Hematopoietic multipotent progenitor cell (in vitro differentiated cells): ENCODE data around the gene MVB12B. TPM values are rescaled to one million over a fixed set of nuclear protein-coding genes. Genes with fewer than 3 reads are reported as not detected.
A peak's percentile ranks its signal among the peaks of the same experiment; 100 is the strongest.

Source experiments
- DNase-seq, 3 donors: peaks; one replicate each; pipeline ENCODE4 v3.0.0-alpha.2; 2011 to 2015; ENCODE audit warnings: low read depth in 2 of 3, low spot score in 2 of 3
- total RNA-seq: library from RNA; depleted of rRNA; stranded (reverse); fragments of >200 nt; gene quantifications from one replicate; pipeline ENCODE4 v1.2.3, GENCODE V29; 2012

The MVB12B gene
- total RNA-seq, 1 donor = 8.9 TPM

- no peak for DNase-seq
Measured at GRCh38 chr9:126329476-126330275, 3.0 kb downstream of the MVB12B start.

DNA sequence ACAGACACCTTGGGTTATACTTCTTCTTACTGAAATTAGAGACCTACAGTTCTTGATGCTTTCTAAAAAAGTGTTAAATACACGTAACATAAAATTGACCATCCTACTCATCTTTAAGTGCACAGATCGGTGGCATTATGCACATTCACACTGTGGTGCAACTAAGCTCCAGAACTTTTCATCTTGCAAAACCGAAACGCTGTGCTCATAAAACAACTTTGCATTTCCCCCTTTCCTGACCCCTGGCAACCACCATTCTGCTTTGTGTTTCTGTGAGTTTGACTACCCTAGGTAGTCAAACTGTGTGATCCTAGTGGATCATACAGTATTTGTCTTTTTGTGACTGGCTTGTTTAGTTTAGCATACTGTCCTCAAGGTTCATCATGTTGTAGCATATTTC lies 3.9 kb downstream of the MVB12B start:
- DNase-seq = no peak

DNA sequence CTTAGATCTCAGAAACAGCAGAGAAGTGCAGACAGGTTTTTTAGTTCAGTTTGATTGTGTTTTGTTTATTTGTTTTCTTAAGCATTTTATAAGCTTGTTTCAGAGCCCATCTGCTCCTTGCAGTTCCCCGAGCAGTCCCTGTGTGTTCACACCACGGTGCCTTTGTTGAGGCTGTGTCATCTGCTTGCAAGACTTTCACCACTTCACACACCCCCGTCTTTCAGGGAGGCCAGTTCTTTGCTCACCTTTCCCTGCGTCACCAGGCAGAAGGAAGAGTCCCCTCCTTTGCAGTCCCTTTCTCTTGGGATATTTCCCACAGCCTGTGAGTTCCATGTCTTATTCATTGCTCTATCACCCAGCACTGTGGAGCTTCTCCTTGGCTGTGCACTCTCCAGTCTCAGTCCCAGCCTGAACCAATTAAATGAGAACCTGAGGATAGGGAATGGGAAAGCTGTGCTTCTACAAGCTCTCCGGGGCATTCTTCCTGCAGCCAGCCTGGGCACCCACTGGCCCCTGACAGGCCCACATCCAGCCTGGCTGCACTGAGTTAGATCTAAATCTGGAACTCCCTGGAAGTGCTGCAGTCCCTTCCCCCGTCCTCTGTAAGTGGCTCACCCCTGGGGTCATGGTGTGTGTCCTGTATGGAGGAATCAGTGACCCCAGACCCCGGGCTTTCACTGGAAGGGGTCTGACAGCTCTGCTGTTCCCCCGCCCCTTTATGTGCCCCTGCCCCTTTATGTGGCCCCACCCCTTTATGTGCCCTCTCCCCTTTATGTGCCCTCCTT lies 5.5 kb downstream of the MVB12B start:
- no peak for DNase-seq

- no peak for DNase-seq
Measured at GRCh38 chr9:126334721-126335621, 8.3 kb downstream of the MVB12B start.

GRCh38 chr9:126335837-126336735 lies 9.5 kb downstream of the MVB12B start:
- DNase-seq = no peak

DNA sequence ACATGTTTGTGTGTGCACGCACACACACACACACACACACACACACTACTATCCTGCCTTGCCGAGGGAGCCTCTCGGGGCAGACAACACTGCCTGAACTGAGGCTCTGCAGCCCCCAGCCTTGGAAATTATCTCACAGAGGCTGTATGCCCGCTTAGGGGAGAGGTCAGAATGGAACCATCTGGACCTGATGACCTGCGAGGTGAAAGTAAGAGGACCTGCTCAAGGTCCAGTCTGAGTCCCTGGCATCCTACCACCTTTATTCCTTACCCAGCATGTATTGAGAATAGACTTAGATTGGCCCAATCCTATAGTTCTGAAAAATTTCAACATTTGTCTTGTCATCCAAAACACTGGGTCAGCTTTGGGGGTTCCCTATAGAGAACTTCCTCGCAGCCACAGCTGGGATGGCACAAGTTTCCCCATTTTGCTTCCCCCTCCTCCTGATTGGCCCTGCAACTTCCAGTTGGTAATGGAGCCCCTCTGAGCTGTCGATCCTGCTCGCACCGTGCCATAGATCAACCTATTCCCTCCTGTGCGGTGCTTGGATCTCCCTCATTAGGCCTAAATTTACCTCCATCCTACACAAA lies 10.2 kb downstream of the MVB12B start:
- DNase-seq = no peak

- DNase-seq = no peak
Measured at GRCh38 chr9:126337729-126338372, 11.2 kb downstream of the MVB12B start.

- DNase-seq = peak in 1 of 3 donors; percentile 49
Measured at GRCh38 chr9:126338945-126339344, 12.3 kb downstream of the MVB12B start.

- DNase-seq = no peak
Measured at GRCh38 chr9:126341426-126341825, 14.8 kb downstream of the MVB12B start.

DNA sequence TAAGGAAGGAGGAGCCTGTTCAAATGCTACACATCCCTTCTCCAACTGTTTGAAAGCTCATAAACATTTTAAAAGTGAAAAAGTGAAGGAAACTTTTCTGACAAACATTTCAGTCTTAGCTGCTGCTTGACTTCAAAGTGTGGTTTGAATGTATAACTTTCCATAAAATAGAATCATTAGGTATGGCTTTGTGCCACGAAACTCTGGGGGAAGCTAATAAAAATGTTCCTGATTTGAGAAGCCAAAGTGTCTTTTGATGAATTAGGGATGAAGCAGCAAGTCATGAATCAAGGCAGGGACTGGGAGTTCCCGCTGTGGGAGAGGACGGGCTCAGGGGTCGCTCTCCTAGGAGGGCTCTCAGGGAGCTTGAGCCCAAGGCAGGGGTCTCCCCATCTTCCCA lies 15.3 kb downstream of the MVB12B start:
- DNase-seq = no peak

GRCh38 chr9:126342621-126343031 lies 16.0 kb downstream of the MVB12B start:
- DNase-seq = no peak

DNA sequence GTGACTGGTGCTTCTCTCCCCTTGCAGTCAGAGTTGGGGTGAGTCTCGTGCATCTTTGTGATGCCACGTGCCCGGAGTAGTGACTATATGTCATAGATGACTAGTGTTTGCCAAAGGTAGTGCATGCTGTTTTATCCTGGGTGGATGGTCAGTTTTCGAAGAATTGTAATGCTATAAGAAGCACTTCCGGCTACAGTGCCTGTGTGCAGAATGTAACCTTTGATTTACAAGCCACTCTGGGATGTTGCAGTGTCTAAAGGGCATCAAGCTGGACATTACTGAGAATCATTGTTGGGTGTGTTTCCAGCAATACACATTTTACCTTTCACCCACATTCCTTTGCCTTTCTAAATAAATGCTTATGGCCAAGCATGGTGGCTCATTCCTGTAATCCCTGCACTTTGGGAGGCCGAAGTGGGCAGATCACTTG lies 16.7 kb downstream of the MVB12B start:
- DNase-seq = no peak

GRCh38 chr9:126346031-126346430 lies 19.4 kb downstream of the MVB12B start:
- DNase-seq = no peak

DNA sequence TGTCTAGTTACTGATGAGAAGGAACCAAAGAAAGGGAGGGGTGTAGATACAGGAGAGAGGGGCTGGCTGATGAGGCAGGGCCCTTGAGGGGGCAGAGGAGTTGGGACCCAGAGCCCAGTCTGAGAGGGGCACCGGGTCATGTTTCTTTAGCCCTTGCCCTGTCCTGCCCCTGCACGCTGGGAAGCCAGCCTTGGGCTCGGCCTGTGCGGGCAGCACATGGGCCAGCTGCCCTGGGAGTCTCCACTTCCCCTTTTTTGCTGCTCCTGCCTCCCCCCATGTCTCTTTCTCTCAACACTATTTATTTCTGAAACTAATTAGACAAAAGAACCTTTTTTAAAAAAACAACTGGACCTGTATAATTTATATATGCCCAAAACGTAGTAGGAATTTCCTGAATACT lies 20.5 kb downstream of the MVB12B start:
- peak in 2 of 3 donors; percentile 40 to 69 for DNase-seq

- DNase-seq = peak in 1 of 3 donors; percentile 36
Measured at GRCh38 chr9:126347911-126348760, 21.5 kb downstream of the MVB12B start.

- DNase-seq = no peak
Measured at GRCh38 chr9:126348911-126349550, 22.4 kb downstream of the MVB12B start.
